Spleen (tissue), 7 donors: Measurements from ENCODE around the gene TANGO6.

Experiments used
- CTCF ChIP-seq, 11 experiments: fragments of 200-600 bp in 7 of 11; fragments of 450-650 bp in 4 of 11; sonication (generic) in 4 of 11; IDR thresholded peaks in 8 of 11; conservative IDR thresholded peaks in 3 of 11; 1 replicate in 7 of 11; 2 replicates in 4 of 11; pipeline versions ENCODE4 v1.4.0 to v1.8.0; 2016 to 2021; ENCODE audit warnings: antibody characterized with exemption in 11 of 11, inconsistent platforms in 4 of 11, mild to moderate bottlenecking in 1 of 11
- POLR2A ChIP-seq, 3 donors: fragments of 450-650 bp; IDR thresholded peaks; one replicate each; pipeline ENCODE4 v1.5.1; 2017; ENCODE audit warnings: antibody characterized with exemption in 3 of 3, mild to moderate bottlenecking in 1 of 3
- donor health status: DM: no; HTN: no; CAD: no; lungs with moderate emphysema.
- donor health status: DM: no; HTN: no; CAD: no.
- donor health status: DM: no; HTN: no; CAD: no.

- no peak for TF ChIP-seq POLR2A (IDR thresholded peaks at IDR 0.05)
- TF ChIP-seq CTCF (IDR thresholded peaks at IDR 0.05 in 8 of 11, conservative IDR thresholded peaks at IDR 0.05 in 3 of 11) = no peak
Observed at GRCh38 chr16:68972013-68972412, 128.7 kb downstream of the TANGO6 start.
